VCaP (cell line): ENCODE data around the gene IL15RA.

Experiments used
- H3K27ac ChIP-seq: fragments of 450-650 bp; 2 replicates; pipeline ENCODE4 v1.5.1; 2017
- TF ChIP-seq, protein P1 (sequence below): fragments of 450-650 bp; conservative IDR thresholded peaks from 2 replicates; pipeline ENCODE4 v1.5.1; 2017; ENCODE audit warnings: mild to moderate bottlenecking, moderate library complexity

Gene IL15RA

DNA sequence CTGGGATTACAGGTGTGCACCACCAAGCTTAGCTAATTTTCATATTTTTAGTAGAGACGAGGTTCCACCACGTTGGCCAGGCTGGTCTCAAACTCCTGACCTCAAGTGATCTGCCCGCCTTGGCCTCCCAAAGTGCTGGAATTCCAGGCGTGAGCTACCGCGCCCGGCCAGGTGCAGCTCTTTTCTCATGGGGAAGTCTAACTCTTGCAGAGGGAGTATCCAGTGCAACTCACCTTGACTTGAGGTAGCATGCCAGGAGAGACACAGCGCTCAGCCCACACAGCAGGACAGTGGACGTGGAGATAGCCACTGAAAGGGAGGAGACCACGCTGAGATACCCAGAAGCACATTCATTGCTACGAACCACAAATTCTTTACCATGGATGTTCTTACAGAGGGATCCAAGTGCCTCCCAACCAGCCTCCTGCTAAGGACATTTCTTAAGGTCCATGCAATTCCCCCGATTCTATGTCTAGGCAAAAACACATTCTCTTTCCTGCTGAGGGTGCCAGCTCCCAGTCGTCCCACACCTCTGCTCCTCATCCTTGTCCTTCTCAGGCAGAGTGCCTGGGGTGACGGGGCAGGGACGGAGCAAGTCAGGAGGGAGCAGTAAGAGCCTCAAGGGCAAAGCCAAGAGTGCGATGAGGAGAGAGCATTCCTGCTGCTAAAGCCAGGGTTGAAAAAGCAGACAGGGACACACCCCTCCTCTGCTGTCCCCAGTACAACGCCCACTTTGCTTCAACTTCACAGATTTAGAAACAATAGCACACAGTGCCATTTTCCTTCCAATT, 21.0 kb downstream of the IL15RA start:
- TF ChIP-seq, protein P1, sequence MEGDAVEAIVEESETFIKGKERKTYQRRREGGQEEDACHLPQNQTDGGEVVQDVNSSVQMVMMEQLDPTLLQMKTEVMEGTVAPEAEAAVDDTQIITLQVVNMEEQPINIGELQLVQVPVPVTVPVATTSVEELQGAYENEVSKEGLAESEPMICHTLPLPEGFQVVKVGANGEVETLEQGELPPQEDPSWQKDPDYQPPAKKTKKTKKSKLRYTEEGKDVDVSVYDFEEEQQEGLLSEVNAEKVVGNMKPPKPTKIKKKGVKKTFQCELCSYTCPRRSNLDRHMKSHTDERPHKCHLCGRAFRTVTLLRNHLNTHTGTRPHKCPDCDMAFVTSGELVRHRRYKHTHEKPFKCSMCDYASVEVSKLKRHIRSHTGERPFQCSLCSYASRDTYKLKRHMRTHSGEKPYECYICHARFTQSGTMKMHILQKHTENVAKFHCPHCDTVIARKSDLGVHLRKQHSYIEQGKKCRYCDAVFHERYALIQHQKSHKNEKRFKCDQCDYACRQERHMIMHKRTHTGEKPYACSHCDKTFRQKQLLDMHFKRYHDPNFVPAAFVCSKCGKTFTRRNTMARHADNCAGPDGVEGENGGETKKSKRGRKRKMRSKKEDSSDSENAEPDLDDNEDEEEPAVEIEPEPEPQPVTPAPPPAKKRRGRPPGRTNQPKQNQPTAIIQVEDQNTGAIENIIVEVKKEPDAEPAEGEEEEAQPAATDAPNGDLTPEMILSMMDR: no peak
- no peak overlapping the region for H3K27ac ChIP-seq

DNA sequence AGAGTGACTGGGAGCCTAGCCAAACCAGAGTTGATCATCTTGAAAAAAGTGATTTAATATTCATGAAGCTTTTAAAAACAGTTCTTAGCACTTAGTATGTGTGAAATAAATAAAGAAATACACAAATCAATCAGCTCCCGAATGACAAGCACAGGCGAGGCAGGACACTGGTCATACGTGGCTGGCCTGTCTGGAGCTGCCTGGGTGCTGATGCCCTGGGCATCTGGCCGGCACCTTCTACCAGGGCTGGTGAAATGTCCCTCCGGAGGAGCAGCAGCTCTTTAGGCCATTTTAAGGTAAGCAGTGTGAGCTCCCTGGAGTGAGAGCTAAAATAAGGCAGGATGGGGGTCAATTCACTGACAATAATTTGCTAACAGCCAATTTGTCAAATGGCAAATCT, 23.7 kb downstream of the IL15RA start:
- H3K27ac ChIP-seq: no peak overlapping the region
- TF ChIP-seq, protein P1: no peak

DNA sequence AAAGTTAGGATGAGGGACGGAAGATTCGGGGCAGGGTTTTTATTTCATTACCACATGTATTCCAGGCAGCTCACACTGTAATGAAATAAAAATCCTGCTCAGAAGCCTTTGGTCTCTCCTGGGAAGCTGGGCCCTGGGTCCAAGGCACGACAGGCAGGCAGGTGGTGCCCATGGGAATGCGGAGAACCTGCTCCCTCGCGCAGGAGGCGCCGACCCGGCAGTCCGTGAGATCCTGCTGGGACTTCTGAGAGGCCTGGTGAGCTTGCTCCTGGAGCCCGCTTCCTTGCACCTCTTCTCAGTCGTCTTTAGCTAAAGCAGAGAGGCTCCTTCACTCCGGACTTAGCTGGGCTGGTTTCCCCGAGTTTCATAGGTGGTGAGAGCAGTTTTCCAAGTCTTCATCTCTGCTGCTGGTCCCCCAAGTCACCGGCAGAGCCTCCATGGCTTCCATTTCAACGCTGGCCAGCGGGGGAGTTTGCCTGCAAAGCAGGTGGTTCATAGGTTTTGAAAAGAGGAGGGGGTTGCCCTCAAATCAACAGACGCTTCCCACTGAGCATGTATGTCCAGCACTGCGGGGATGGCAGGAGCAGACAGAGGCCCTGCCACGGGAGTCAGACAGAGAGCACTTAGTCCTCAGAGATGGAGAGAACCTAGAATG, 24.5 kb downstream of the IL15RA start:
- TF ChIP-seq, protein P1: no peak
- no peak overlapping the region for H3K27ac ChIP-seq

DNA sequence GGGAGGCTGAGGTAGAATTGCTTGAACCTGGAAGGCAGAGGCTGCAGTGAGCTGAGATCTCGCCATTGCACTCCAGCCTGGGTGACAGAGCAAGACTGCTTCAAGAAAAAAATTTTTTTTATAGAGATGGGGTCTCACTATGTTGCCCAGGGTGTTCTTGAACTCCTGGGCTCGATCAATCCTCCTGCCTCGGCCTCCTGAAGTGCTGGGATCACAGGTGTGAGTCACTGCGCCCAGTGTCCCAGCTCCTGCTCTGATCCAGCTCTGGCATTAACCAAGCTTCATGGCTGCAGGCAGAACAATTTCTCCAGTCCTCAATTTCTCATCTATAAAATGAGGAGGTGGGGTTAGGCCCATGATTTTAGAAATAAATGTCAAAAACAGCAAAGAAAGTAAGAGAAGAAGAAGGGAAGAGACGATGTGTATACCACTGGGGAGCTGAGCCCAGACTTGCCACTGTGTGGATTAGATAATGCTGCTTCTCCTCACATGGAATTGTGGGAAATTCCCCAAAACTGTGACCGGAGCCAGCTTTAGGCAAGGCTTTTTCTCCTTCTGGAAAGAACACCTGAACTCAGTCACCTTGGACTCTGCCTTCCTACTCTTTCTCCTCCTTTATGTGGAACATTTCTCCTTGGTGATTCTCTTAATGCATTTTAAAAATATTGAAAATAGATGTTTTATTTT, 25.5 kb downstream of the IL15RA start:
- peak overlapping the region; percentile 83 for H3K27ac ChIP-seq
- TF ChIP-seq, protein P1: no peak

DNA sequence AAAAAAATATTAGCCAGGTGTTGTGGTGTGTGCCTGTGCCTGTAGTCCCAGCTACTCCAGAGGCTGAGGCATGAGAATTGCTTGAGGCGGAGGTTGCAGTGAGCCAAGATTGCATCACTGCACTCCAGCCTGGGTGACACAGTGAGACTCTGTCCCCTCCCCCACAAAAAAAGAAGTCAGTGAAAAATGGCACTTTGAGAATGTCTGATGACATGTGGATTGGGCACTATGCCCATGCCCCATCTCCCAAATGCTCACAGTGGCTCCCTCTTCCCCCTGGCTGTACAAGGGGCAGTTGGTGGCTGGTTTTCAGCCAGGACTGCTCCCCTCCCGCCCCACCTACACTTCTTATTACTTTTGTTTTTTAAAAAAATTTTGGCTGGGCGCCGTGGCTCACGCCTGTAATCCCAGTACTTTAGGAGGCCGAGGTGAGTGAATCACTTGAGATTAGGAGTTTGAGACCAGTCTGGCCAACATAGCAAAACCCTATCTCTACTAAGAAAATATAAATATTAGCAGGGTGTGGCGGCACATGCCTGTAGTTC, 26.1 kb downstream of the IL15RA start:
- TF ChIP-seq, protein P1: no peak
- peak overlapping the region; percentile 83 for H3K27ac ChIP-seq

DNA sequence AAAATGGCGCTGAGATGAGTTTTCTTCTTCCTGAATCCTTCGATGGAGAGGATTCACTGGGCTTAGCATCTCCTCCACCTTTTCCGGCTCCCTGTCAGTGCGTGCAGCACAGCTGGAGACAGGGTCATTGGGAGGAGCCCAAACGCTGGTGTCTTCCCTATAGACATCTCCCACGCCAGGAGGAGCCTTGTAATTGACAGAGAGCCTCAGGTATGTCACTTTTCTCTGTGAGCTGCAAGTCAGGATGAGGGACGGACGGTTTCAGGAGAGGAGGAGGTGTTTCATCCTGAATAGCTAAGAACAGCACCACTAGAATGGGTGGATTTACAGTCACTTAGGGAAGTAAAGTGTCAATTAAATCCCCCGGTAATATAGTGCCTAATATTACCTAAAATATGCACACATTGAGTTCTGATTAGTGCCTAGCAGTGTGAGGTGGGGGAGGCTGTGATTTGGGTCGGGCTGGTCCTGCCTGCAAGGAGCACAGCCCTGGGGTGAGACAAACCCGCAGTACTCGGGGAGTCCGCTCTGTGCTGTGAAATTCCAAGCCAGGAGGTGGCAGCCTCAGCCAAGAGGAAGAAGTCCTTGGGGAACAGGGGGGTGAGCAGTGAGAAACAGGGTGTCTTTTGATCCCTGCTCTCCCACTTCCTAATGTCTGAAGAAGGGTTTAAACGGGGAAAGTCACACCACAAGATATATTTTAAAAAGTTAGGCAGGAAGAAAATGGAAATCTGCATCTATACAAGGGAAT, 28.2 kb downstream of the IL15RA start:
- H3K27ac ChIP-seq: peak overlapping the region; percentile 83
- TF ChIP-seq, protein P1: peak; percentile 48

DNA sequence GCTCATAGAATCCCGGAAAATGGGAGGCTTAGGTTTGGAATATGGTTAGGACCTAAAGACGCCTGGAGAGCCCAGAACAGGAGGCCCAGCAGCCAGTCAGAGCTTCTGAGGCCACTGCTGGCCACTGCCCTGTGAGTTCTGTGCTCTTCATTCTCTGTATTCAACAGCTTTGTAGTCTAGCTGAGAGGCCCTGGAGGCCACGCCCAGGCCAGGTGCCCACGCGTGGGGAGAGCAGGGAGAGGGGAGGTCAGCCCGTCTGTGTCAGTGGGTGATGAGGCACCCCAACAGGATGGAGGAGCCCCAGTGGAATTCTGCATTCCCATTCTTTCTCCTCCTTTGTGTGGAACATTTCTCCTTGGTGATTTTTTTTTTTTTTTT, 29.1 kb downstream of the IL15RA start:
- H3K27ac ChIP-seq: no peak overlapping the region
- TF ChIP-seq, protein P1: no peak
